HCT116 (cell line): Measurements from ENCODE around the gene ZKSCAN4. TPM values are rescaled to one million over a fixed set of nuclear protein-coding genes. Genes with fewer than 3 reads are reported as not detected.

Experiments
- ATAC-seq: fragments of 200-7000 bp; cut with Tn5 transposase; 2 replicates; pipeline ENCODE4 v1.9.1; 2020; ENCODE audit warnings: mild to moderate bottlenecking, moderate library complexity
- BruUV-seq: library from RNA; stranded (reverse); fragments of 400-500 nt; replicated peaks from 2 replicates; lab custom pipeline; 2021; lab: Mats Ljungman, UMichigan
- CTCF ChIA-PET: fragments of 300-600 bp; sonication (Branson Sonifier 250); formaldehyde crosslinking; loops from one replicate; lab custom pipeline; 2021; ENCODE audit warnings: antibody characterized with exemption; lab: Charles Lee
- POLR2A ChIA-PET: fragments of 300-600, 350-600 bp; sonication (Branson Sonifier 250); formaldehyde crosslinking; loops from one replicate; lab custom pipeline; 2021; ENCODE audit warnings: antibody characterized with exemption; lab: Charles Lee
- RAD21 ChIA-PET, 2 experiments: fragments of 300-600 bp; sonication (Branson Sonifier 250); formaldehyde crosslinking; loops; one replicate each; lab custom pipeline; 2023; ENCODE audit warnings: low total read pairs in 2 of 2; ENCODE audit not compliant: uncharacterized antibody in 2 of 2, unreplicated experiment in 2 of 2, low non-redundant PET in 1 of 2; lab: Charles Lee
- DNase-seq: peaks from one replicate; pipeline ENCODE4 v3.0.0-alpha.2; 2010; ENCODE audit warnings: low read depth, low spot score
- H2AFZ ChIP-seq: fragments of 200-600 bp; shearing (Covaris generic), sonication (generic); 2 replicates; pipeline ENCODE4 v1.6.1; 2017; ENCODE audit warnings: low read depth, mixed run types, mixed read lengths, antibody characterized with exemption, low read length; ENCODE audit not compliant: poor library complexity, severe bottlenecking
- H3K27ac ChIP-seq: 2 replicates; pipeline ENCODE4 v1.5.1; 2012; ENCODE audit warnings: low read depth, low read length
- H3K27me3 ChIP-seq: fragments of 200-600 bp; sonication (generic); 2 replicates; pipeline ENCODE4 v1.6.1; 2016; ENCODE audit warnings: mixed run types, low read length, mixed read lengths; ENCODE audit not compliant: insufficient read depth
- H3K36me3 ChIP-seq, 2 experiments: fragments of 200-500 bp in 1 of 2; fragments of 200-600 bp in 1 of 2; sonication (Bioruptor generic) in 1 of 2; sonication (generic) in 1 of 2; 2 replicates each; pipeline versions ENCODE4 v1.5.1 to v1.6.1; 2014 to 2016; ENCODE audit warnings: low read length in 2 of 2, inconsistent platforms in 1 of 2, mixed read lengths in 1 of 2, mixed run types in 1 of 2; ENCODE audit not compliant: insufficient read depth in 2 of 2, control insufficient read depth in 1 of 2
- H3K4me1 ChIP-seq, 2 experiments: fragments of 200-600 bp in 1 of 2; sonication (generic) in 1 of 2; 2 replicates each; pipeline versions ENCODE4 v1.5.1 to v1.6.1; 2012 to 2017; ENCODE audit warnings: low read length in 2 of 2, inconsistent platforms in 1 of 2, mild to moderate bottlenecking in 1 of 2, mixed read lengths in 1 of 2, mixed run types in 1 of 2, moderate library complexity in 1 of 2; ENCODE audit not compliant: insufficient read depth in 2 of 2, control insufficient read depth in 1 of 2
- H3K4me2 ChIP-seq: fragments of 200-600 bp; sonication (generic); 2 replicates; pipeline ENCODE4 v1.6.1; 2017; ENCODE audit warnings: mixed run types, low read length, mixed read lengths
- H3K4me3 ChIP-seq, 2 experiments: fragments of 200-600 bp in 1 of 2; sonication (generic) in 1 of 2; replicated peaks in 1 of 2; 2 replicates each; pipeline ENCODE4 v1.5.1; 2011 to 2016; ENCODE audit warnings: low read length in 2 of 2, control low read depth in 1 of 2, low read depth in 1 of 2, mild to moderate bottlenecking in 1 of 2, mixed read lengths in 1 of 2, mixed run types in 1 of 2
- H3K79me2 ChIP-seq: fragments of 200-600 bp; sonication (generic); 2 replicates; pipeline ENCODE4 v1.6.1; 2017; ENCODE audit warnings: mild to moderate bottlenecking, mixed run types, low read length, moderate library complexity, mixed read lengths; ENCODE audit not compliant: insufficient read depth
- H3K9ac ChIP-seq: fragments of 200-600 bp; sonication (generic); 2 replicates; pipeline ENCODE4 v1.6.1; 2016; ENCODE audit warnings: low read length, mixed read lengths
- H3K9me2 ChIP-seq: fragments of 200-600 bp; sonication (generic), shearing (Covaris generic); 2 replicates; pipeline ENCODE4 v1.6.1; 2017; ENCODE audit warnings: mixed run types, mild to moderate bottlenecking, moderate library complexity; ENCODE audit not compliant: insufficient read depth
- H3K9me3 ChIP-seq, 2 experiments: fragments of 200-500 bp in 1 of 2; fragments of 200-600 bp in 1 of 2; sonication (Bioruptor generic) in 1 of 2; sonication (generic) in 1 of 2; 2 replicates each; pipeline ENCODE4 v1.6.1; 2014 to 2017; ENCODE audit warnings: low read length in 2 of 2, mixed read lengths in 2 of 2, inconsistent platforms in 1 of 2, low read depth in 1 of 2, mild to moderate bottlenecking in 1 of 2, mixed run types in 1 of 2, moderate library complexity in 1 of 2; ENCODE audit not compliant: control insufficient read depth in 1 of 2, insufficient read depth in 1 of 2
- H4K20me1 ChIP-seq: fragments of 200-600 bp; sonication (generic), shearing (Covaris generic); 2 replicates; pipeline ENCODE4 v1.6.1; 2017; ENCODE audit warnings: mixed run types, mild to moderate bottlenecking, moderate library complexity; ENCODE audit not compliant: insufficient read depth
- CBX3 ChIP-seq: IDR thresholded peaks from 2 replicates; pipeline ENCODE4 v1.6.1; 2012; ENCODE audit warnings: low read depth
- CEBPB ChIP-seq: IDR thresholded peaks from 2 replicates; pipeline ENCODE4 v1.6.1; 2012; ENCODE audit warnings: low read depth
- EGR1 ChIP-seq: IDR thresholded peaks from 2 replicates; pipeline ENCODE4 v1.6.1; 2012; ENCODE audit warnings: low read depth
- ELF1 ChIP-seq: IDR thresholded peaks from 2 replicates; pipeline ENCODE4 v1.6.1; 2012; ENCODE audit warnings: low read depth, borderline replicate concordance
- EZH2 ChIP-seq: fragments of 200-600 bp; sonication (generic); IDR thresholded peaks from 2 replicates; pipeline ENCODE4 v1.6.1; 2017; ENCODE audit warnings: antibody characterized with exemption, mixed run types
- FOSL1 ChIP-seq: IDR thresholded peaks from 2 replicates; pipeline ENCODE4 v1.6.1; 2012; ENCODE audit warnings: low read depth
- JUND ChIP-seq: IDR thresholded peaks from 2 replicates; pipeline ENCODE4 v1.6.1; 2012
- POLR2A ChIP-seq: IDR thresholded peaks from 2 replicates; pipeline ENCODE4 v1.7.0; 2011; ENCODE audit warnings: borderline replicate concordance; ENCODE audit not compliant: insufficient read depth, insufficient read length; ENCODE audit errors: extremely low read depth
- RAD21 ChIP-seq: IDR thresholded peaks from 2 replicates; pipeline ENCODE4 v1.6.1; 2012; ENCODE audit warnings: low read depth, mild to moderate bottlenecking
- SIN3A ChIP-seq: IDR thresholded peaks from 2 replicates; pipeline ENCODE4 v1.6.1; 2012; ENCODE audit warnings: low read depth
- SP1 ChIP-seq: IDR thresholded peaks from 2 replicates; pipeline ENCODE4 v1.6.1; 2012; ENCODE audit warnings: low read depth
- SRF ChIP-seq: IDR thresholded peaks from 2 replicates; pipeline ENCODE4 v1.6.1; 2012; ENCODE audit warnings: low read depth
- TCF7L2 ChIP-seq: IDR thresholded peaks from 2 replicates; pipeline ENCODE4 v1.7.0; 2011; ENCODE audit warnings: borderline replicate concordance, inconsistent platforms; ENCODE audit not compliant: insufficient read depth, insufficient read length; ENCODE audit errors: extremely low read depth
- ZFX ChIP-seq: fragments of 450-650 bp; IDR thresholded peaks from 2 replicates; pipeline ENCODE4 v1.6.1; 2017
- intact Hi-C: fragments of 100-400 bp; cut with micrococcal nuclease; formaldehyde crosslinking; loops from 2 replicates; pipeline ENCODE4 v1.10.0; 2022
- total RNA-seq: library from RNA; stranded (reverse); gene quantifications from one replicate; pipeline ENCODE4 v1.2.1, GENCODE V29; 2021; ENCODE audit not compliant: unreplicated experiment
- TF ChIP-seq, protein P1 (sequence below): IDR thresholded peaks from 2 replicates; pipeline ENCODE4 v1.6.1; 2011; ENCODE audit warnings: mild to moderate bottlenecking, low read length, moderate library complexity; ENCODE audit not compliant: insufficient replicate concordance; ENCODE audit errors: extremely low read depth
- TF ChIP-seq, protein P2 (sequence below): IDR thresholded peaks from 2 replicates; pipeline ENCODE4 v1.6.1; 2012

ZKSCAN4 gene
- total RNA-seq, 1 experiment from 2014 or later = 4.8 TPM

DNA sequence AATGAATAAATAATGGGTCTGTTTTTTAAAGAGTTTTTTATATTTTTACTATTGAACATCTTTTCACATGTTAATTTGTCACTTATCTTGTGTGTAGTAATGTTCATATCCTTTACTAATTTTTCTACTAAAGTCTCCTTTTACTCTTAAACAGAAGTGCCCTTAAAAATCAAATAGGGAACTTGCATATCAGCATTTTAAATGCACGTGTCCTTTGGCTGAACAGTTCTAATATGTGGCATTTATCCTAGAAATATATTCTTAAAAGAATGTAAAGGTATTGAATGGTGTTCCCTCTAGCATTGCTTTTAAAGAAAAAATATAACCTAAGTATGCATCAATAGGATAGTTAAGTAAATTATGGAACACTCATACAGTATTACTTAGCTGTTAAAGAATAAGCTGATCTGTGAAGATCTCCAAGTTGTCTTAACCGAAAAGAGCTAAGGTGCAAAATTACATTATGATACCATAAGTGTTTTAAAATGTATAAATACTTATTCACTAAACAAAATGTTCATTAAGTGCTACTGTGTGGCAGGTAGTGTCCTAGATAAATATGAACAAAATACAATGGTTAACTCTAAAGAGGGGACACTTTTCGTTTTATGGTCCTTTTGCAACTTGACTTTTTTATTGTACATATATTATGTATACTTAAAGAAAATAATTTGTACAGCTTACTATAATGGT lies 28.7 kb upstream of the ZKSCAN4 start:
- CTCF ChIA-PET = no interaction called here
- POLR2A ChIA-PET = interaction anchor here (0.9 to 1.3 kb wide), 2 partner anchors 11 to 14 kb away, joined by 3 read pairs; partner anchors contain the start of gene ZSCAN26
- H3K4me1 ChIP-seq = no peaks in the 10 kb centered on the region
- no peaks in the 10 kb centered on the region for H3K9me2 ChIP-seq
- peak overlapping the region; percentile 43 for H2AFZ ChIP-seq
- H3K27me3 ChIP-seq = no peaks in the 10 kb centered on the region
- no peak overlapping the region for H3K27ac ChIP-seq
- H3K4me2 ChIP-seq = peak overlapping the region; percentile 71
- TF ChIP-seq SP1 (no peak), ELF1 (no peak), SIN3A (no peak), SRF (no peak)
- DNase-seq = no peak
- ATAC-seq = no peak
- no peaks in the 10 kb centered on the region for H3K9me3 ChIP-seq
- intact Hi-C loops = no loop called here
- H3K79me2 ChIP-seq = no peaks in the 10 kb centered on the region
- peak overlapping the region; percentile 50; the same call in 1 of the 2 replicates for H3K9ac ChIP-seq
- no TSS peak for BruUV-seq
- H4K20me1 ChIP-seq = no peaks in the 10 kb centered on the region
- RAD21 ChIA-PET = no interaction called here
- H3K4me3 ChIP-seq = peak overlapping the region; percentile 56 to 59
- H3K36me3 ChIP-seq = peaks cover 5 to 12% of the 10 kb centered on the region in 2 experiments; a peak in 2 of 4 replicates

DNA sequence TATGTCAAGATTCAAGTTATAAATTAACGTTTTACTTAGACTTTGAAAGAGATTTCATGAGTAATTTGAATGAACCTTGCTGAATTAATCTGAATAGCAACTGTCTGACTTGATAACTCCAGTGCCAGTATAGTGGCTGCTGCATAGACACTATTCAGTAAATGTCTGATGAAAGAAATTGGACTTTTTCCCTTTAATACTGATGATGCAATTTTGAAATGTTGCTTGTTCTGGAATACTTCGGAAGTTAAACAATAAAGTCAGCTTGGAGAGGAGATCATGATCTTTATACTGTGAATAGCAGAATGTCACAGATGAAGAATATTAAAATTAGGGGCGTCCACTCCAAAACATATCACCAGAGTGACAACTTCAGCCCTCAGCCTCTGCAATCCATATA lies 25.7 kb upstream of the ZKSCAN4 start:
- Histone ChIP-seq H3K9me3 (no peaks in the 10 kb centered on the region), H3K9me2 (no peaks in the 10 kb centered on the region), H3K27me3 (no peaks in the 10 kb centered on the region), H3K9ac (no peak overlapping the region), H4K20me1 (no peaks in the 10 kb centered on the region), H2AFZ (no peak overlapping the region), H3K79me2 (no peaks in the 10 kb centered on the region), H3K27ac (no peak overlapping the region), H3K4me3 (no peak overlapping the region), H3K36me3 (peaks cover 16 to 20% of the 10 kb centered on the region in 2 experiments; a peak in 2 of 4 replicates), H3K4me2 (no peak overlapping the region), H3K4me1 (no peaks in the 10 kb centered on the region)
- POLR2A ChIA-PET = no interaction called here
- ATAC-seq = no peak
- no peak for DNase-seq
- RAD21 ChIA-PET = no interaction called here
- BruUV-seq = no TSS peak
- CTCF ChIA-PET = no interaction called here
- intact Hi-C loops = no loop called here
- TF ChIP-seq CBX3 (no peak), POLR2A (no peak), SP1 (no peak), CEBPB (no peak), TCF7L2 (no peak), ZFX (no peak), RAD21 (no peak), EZH2 (no peak), JUND (no peak), FOSL1 (no peak), SIN3A (no peak), EGR1 (no peak)
- TF ChIP-seq, protein P1, sequence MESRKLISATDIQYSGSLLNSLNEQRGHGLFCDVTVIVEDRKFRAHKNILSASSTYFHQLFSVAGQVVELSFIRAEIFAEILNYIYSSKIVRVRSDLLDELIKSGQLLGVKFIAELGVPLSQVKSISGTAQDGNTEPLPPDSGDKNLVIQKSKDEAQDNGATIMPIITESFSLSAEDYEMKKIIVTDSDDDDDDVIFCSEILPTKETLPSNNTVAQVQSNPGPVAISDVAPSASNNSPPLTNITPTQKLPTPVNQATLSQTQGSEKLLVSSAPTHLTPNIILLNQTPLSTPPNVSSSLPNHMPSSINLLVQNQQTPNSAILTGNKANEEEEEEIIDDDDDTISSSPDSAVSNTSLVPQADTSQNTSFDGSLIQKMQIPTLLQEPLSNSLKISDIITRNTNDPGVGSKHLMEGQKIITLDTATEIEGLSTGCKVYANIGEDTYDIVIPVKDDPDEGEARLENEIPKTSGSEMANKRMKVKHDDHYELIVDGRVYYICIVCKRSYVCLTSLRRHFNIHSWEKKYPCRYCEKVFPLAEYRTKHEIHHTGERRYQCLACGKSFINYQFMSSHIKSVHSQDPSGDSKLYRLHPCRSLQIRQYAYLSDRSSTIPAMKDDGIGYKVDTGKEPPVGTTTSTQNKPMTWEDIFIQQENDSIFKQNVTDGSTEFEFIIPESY = no peak
- TF ChIP-seq, protein P2, sequence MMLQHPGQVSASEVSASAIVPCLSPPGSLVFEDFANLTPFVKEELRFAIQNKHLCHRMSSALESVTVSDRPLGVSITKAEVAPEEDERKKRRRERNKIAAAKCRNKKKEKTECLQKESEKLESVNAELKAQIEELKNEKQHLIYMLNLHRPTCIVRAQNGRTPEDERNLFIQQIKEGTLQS = no peak
